ENCODE data around the gene RTF2.

DNA sequence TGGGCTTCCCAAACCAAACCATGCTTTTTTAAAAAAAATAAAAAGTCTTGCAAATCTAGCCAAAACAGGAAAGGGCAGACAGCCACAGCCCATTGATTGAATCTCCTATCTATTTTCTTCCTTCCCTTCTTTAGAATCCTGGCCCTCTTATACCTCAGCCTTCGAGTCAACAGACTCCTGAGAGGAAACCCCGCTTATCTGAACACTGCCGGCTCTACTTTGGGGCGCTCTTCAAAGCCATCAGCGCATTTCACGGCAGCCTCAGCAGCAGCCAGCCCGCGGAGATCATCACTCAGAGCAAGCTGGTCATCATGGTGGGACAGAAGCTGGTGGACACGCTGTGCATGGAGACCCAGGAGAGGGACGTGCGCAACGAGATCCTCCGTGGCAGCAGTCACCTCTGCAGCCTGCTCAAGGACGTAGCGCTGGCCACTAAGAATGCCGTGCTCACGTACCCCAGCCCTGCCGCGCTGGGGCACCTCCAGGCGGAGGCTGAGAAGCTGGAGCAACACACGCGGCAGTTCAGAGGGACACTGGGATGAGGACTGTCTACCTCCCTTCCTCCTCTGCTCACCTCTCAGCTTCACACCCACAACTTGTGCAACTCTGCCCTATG is 10.1 kb upstream of the RTF2 start:
- TF ChIP-seq ELF3 (CRISPR knock-in tag; IDR thresholded peaks at IDR 0.05): no peak
- TF ChIP-seq, protein P1, sequence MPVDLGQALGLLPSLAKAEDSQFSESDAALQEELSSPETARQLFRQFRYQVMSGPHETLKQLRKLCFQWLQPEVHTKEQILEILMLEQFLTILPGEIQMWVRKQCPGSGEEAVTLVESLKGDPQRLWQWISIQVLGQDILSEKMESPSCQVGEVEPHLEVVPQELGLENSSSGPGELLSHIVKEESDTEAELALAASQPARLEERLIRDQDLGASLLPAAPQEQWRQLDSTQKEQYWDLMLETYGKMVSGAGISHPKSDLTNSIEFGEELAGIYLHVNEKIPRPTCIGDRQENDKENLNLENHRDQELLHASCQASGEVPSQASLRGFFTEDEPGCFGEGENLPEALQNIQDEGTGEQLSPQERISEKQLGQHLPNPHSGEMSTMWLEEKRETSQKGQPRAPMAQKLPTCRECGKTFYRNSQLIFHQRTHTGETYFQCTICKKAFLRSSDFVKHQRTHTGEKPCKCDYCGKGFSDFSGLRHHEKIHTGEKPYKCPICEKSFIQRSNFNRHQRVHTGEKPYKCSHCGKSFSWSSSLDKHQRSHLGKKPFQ (CRISPR knock-in tag; IDR thresholded peaks at IDR 0.05; ENCODE audit: insufficient replicate concordance): no peak
- TF ChIP-seq, protein P2, sequence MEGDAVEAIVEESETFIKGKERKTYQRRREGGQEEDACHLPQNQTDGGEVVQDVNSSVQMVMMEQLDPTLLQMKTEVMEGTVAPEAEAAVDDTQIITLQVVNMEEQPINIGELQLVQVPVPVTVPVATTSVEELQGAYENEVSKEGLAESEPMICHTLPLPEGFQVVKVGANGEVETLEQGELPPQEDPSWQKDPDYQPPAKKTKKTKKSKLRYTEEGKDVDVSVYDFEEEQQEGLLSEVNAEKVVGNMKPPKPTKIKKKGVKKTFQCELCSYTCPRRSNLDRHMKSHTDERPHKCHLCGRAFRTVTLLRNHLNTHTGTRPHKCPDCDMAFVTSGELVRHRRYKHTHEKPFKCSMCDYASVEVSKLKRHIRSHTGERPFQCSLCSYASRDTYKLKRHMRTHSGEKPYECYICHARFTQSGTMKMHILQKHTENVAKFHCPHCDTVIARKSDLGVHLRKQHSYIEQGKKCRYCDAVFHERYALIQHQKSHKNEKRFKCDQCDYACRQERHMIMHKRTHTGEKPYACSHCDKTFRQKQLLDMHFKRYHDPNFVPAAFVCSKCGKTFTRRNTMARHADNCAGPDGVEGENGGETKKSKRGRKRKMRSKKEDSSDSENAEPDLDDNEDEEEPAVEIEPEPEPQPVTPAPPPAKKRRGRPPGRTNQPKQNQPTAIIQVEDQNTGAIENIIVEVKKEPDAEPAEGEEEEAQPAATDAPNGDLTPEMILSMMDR (CRISPR knock-in tag; IDR thresholded peaks at IDR 0.05): no peak
- TF ChIP-seq ZNF263 (CRISPR knock-in tag; IDR thresholded peaks at IDR 0.05): no peak
- TF ChIP-seq, protein P3, sequence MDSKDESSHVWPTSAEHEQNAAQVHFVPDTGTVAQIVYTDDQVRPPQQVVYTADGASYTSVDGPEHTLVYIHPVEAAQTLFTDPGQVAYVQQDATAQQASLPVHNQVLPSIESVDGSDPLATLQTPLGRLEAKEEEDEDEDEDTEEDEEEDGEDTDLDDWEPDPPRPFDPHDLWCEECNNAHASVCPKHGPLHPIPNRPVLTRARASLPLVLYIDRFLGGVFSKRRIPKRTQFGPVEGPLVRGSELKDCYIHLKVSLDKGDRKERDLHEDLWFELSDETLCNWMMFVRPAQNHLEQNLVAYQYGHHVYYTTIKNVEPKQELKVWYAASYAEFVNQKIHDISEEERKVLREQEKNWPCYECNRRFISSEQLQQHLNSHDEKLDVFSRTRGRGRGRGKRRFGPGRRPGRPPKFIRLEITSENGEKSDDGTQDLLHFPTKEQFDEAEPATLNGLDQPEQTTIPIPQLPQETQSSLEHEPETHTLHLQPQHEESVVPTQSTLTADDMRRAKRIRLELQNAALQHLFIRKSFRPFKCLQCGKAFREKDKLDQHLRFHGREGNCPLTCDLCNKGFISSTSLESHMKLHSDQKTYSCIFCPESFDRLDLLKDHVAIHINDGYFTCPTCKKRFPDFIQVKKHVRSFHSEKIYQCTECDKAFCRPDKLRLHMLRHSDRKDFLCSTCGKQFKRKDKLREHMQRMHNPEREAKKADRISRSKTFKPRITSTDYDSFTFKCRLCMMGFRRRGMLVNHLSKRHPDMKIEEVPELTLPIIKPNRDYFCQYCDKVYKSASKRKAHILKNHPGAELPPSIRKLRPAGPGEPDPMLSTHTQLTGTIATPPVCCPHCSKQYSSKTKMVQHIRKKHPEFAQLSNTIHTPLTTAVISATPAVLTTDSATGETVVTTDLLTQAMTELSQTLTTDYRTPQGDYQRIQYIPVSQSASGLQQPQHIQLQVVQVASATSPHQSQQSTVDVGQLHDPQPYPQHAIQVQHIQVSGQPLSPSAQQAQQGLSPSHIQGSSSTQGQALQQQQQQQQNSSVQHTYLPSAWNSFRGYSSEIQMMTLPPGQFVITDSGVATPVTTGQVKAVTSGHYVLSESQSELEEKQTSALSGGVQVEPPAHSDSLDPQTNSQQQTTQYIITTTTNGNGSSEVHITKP (CRISPR knock-in tag; IDR thresholded peaks at IDR 0.05; ENCODE audit: low read depth): no peak
- no peak for TF ChIP-seq PCBP2 (optimal IDR thresholded peaks at IDR 0.05; ENCODE audit: low read depth, low read length, poor library complexity, severe bottlenecking)
- TF ChIP-seq EP300 (IDR thresholded peaks at IDR 0.05; ENCODE audit: low read depth in 2 of 2, low read length in 2 of 2): no peak
- TF ChIP-seq EP300 (CRISPR knock-in tag; IDR thresholded peaks at IDR 0.05; ENCODE audit: borderline replicate concordance): no peak
- TF ChIP-seq, protein P4, sequence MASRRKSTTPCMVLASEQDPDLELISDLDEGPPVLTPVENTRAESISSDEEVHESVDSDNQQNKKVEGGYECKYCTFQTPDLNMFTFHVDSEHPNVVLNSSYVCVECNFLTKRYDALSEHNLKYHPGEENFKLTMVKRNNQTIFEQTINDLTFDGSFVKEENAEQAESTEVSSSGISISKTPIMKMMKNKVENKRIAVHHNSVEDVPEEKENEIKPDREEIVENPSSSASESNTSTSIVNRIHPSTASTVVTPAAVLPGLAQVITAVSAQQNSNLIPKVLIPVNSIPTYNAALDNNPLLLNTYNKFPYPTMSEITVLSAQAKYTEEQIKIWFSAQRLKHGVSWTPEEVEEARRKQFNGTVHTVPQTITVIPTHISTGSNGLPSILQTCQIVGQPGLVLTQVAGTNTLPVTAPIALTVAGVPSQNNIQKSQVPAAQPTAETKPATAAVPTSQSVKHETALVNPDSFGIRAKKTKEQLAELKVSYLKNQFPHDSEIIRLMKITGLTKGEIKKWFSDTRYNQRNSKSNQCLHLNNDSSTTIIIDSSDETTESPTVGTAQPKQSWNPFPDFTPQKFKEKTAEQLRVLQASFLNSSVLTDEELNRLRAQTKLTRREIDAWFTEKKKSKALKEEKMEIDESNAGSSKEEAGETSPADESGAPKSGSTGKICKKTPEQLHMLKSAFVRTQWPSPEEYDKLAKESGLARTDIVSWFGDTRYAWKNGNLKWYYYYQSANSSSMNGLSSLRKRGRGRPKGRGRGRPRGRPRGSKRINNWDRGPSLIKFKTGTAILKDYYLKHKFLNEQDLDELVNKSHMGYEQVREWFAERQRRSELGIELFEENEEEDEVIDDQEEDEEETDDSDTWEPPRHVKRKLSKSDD (CRISPR knock-in tag; IDR thresholded peaks at IDR 0.05; ENCODE audit: low read depth): no peak
- no peak for TF ChIP-seq EZH2 (conservative IDR thresholded peaks at IDR 0.05; ENCODE audit: low read depth, low read length)
- TF ChIP-seq, protein P5, sequence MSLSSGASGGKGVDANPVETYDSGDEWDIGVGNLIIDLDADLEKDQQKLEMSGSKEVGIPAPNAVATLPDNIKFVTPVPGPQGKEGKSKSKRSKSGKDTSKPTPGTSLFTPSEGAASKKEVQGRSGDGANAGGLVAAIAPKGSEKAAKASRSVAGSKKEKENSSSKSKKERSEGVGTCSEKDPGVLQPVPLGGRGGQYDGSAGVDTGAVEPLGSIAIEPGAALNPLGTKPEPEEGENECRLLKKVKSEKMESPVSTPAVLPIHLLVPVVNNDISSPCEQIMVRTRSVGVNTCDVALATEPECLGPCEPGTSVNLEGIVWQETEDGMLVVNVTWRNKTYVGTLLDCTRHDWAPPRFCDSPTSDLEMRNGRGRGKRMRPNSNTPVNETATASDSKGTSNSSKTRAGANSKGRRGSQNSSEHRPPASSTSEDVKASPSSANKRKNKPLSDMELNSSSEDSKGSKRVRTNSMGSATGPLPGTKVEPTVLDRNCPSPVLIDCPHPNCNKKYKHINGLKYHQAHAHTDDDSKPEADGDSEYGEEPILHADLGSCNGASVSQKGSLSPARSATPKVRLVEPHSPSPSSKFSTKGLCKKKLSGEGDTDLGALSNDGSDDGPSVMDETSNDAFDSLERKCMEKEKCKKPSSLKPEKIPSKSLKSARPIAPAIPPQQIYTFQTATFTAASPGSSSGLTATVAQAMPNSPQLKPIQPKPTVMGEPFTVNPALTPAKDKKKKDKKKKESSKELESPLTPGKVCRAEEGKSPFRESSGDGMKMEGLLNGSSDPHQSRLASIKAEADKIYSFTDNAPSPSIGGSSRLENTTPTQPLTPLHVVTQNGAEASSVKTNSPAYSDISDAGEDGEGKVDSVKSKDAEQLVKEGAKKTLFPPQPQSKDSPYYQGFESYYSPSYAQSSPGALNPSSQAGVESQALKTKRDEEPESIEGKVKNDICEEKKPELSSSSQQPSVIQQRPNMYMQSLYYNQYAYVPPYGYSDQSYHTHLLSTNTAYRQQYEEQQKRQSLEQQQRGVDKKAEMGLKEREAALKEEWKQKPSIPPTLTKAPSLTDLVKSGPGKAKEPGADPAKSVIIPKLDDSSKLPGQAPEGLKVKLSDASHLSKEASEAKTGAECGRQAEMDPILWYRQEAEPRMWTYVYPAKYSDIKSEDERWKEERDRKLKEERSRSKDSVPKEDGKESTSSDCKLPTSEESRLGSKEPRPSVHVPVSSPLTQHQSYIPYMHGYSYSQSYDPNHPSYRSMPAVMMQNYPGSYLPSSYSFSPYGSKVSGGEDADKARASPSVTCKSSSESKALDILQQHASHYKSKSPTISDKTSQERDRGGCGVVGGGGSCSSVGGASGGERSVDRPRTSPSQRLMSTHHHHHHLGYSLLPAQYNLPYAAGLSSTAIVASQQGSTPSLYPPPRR (CRISPR knock-in tag; IDR thresholded peaks at IDR 0.05; ENCODE audit: borderline replicate concordance): no peak
- no peak for TF ChIP-seq KLF16 (CRISPR knock-in tag; IDR thresholded peaks at IDR 0.05)
- TF ChIP-seq MAFG (CRISPR knock-in tag; IDR thresholded peaks at IDR 0.05): no peak
